Pulmonary artery endothelial cell (primary cell): Measurements from ENCODE around the gene ANK2. TPM values are rescaled to one million over a fixed set of nuclear protein-coding genes. Genes with fewer than 3 reads are reported as not detected.
"Not testable (repeated sequence)": the region's sequence is repeated elsewhere in the genome, so short reads cannot be mapped to it uniquely, and the experiment has no call there.

ENCODE experiments used
- DNase-seq: peaks from one replicate; pipeline ENCODE4 v3.0.0-alpha.2; 2011; ENCODE audit warnings: low read depth, low spot score
- total RNA-seq: library from RNA; depleted of rRNA; stranded (reverse); fragments of >200 nt; gene quantifications from 2 replicates; pipeline ENCODE4 v1.2.3, GENCODE V29; 2014

The ANK2 gene
- total RNA-seq, 1 donor from 2014 or later: 0.66 TPM

DNA sequence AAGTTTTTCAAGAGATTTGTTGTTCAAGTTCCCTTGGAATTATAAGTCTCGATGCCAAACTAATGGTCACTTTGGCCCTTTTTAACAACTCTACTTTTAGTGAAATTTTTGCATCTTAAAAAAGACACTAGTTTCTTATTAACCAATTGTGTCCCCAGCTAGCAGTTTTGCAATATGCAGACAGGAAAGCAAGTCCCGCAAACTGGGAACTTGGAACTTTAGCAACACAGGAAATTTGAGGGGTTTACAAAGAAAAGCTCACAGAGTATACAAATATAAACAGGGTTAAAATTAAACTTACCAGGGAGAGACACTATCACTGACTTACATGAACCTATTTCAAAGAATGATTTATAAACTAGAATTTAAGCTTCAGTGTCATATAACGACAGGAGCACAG, 137.9 kb downstream of the ANK2 start:
- DNase-seq: no peak

DNA sequence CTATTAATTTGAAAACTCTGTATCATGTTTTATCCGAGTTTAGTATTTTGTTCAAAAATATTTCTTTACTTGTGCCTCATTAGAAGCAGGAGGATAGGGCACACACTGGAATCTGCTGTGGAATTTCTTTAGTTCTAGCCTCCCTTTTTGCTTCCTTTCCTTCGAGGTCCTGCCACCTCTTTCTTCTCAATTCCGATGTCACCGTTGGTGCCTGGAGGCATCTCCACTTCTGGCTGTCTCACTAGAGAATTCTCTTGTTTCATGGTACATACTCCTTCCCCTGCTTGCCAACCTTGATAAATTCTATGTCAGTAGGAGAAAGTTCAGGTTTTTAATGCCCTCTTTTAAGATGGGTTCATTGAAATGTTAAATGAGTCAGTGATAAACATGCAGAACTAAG, 140.1 kb downstream of the ANK2 start:
- DNase-seq: no peak

DNA sequence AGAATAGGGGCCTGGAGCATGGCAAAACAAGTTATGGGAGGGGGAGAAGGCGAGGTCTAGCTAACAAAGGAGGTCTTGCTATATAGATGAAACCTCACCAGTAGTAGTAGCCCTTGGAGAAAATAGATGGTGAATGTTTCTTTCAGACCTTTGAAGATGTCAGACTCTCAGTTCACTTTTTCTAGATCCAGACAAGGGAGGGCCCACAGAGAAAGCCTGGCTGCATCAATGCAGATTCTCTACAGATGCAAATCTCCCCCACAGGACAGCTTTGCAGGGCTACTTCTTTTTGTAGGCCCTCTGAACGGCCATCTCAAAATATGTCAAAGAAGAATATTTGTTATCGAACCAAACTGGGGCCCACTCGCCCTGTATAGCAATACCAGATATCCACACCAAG, 159.7 kb downstream of the ANK2 start:
- no peak for DNase-seq

DNA sequence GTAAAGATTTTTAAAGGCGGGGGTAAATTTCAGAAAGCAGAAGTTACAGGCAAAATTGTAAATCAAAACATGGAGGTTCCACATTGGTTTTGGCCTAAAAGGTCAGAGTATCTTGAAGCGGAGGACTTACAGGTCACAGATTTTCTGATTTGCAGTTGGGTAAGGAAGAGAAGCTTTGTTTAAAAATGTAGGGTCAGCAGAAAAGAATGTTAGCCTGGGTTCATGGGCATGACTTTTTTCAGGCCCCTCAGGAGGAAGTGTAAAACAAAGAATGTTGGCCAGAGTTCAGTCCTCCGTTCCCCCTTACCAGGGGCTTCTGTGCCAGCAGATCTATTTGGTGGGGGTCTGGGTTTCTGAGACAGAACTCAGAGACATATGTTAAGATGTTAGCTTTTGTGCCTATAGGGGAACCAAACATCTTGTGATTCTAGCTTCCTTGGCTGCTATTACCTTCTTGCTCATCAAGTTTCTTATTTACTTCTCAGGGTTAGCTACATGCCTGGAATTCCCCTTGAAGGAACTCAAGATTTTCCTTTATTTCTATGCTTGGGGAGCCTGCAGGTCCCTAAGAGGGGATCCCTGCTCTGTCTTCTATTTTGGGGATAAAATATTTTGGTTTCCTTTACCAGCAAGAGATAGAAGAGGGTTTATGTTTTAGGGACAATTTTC, 160.3 kb downstream of the ANK2 start:
- DNase-seq: no peak

DNA sequence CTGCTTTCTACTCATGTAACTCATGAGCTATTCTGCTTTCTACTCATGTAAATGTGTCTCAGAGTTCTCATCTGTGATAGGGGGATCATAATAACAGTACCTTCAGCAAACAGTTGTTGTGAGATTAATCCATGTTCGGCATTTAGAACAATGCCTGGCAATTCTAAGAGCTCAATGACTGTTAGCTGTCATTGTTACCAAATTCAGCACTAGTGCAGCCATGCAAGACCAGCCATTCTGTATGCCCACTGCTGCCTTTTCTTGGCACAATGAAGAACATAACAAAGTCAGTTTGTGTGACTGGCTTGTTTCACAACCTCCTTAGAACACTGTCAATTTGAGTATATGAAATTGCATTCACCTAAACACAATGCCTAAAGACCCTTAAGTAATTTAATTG, 163.2 kb downstream of the ANK2 start:
- DNase-seq: no peak

DNA sequence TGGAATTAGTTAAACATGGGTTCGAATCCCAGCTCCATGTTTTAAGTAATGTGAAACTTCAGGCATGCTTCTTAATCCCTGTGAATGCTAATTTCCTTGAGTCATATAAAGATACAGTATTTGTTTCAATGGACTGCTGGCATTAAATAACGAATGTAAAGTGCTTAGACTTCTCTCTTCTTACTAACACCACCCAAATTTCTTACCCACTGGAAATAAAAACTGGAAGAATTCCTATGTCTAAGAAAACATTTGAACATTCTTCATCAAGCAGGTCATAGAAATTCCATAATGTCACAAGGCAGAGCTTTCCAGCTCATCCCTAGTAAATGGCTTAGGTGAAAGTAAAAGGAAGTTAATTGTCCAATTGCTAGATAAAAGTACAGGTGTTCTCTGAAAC, 172.5 kb downstream of the ANK2 start:
- DNase-seq: no peak

DNA sequence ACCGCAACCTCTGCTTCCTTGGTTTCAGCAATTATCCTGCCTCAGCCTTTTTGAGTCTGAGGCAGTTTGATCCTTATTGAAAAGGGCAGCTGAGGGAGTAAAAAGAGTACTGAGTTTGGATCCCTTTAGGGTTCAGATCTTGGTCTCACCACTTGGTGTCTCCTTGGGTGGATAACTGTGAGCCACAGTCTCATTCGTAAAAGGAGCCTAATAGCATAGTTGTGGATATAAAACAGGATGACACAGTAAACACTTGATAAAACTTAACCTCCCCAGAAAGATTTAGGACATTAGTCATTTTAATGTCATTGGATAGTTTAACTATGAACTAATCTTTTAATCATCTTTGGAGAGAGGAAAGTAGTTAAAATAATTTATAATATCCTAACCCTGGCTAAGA, 173.0 kb downstream of the ANK2 start:
- no peak for DNase-seq

DNA sequence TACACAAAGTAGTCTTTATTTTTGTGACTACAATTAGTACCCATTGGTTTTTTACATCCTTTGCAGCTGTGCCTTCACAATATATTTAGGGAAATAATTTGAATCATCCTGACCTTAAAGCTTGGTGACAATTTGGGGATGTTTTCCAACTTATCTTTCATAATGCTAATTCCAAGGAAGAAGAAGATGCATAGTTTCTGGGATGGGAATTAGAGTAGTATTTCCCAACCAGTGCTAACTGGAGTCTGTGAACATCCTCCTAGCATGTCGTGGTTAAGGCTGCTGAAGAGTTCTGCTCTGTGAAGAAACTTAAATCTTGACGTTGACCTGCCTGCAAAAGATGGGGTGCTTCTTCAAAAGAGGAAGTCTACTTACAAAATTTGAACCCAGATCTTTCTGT, 173.5 kb downstream of the ANK2 start:
- DNase-seq: no peak

DNA sequence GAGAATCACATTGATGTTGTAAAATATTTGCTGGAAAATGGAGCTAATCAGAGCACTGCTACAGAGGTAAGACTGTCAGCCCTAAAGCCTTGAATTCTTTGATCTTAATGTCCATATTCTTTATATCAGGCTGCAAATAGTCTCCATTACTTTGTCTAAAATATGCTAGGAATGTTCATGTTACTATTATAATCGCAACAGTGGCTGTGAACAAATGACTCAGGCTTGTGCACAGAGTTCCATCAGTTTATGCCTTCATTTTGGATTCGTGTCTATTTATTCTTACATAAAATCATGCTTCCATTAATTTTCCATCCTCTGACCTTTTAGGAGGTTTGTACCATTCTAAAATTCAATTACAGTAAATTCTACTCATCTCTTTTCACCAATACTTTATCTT, 182.7 kb downstream of the ANK2 start:
- no peak for DNase-seq

DNA sequence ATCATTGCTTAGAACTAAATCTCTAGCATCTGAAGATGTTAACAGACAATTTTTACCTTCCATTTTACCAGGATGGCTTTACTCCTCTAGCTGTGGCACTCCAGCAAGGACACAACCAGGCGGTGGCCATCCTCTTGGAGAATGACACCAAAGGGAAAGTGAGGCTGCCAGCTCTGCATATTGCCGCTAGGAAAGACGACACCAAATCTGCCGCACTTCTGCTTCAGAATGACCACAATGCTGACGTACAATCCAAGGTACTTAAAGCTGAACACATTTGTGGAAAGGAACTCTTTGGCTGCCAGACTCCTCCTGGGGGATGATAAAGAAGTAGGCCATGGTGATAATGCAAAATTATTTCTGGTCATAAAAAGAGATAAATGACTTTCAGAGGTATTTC, 187.5 kb downstream of the ANK2 start:
- no peak for DNase-seq

DNA sequence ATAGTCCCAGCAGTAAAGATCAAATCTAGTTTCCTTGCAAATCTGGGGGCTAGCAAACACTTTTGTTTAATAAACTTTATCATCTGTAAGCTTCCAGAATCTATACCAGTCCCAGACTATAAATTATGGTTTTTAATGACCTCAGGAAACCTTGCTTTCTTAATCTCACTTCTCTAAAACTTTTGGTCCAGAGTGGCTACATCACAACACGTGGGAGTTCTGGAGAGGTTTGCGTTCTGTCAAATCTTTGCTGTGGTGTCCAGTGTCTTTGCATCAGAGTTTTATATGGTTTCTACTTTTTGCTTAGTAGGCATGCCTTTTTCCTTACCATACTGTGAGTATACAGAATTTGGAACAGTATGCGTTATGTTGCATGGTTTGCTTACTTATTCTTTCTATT, 193.9 kb downstream of the ANK2 start:
- no peak for DNase-seq

DNA sequence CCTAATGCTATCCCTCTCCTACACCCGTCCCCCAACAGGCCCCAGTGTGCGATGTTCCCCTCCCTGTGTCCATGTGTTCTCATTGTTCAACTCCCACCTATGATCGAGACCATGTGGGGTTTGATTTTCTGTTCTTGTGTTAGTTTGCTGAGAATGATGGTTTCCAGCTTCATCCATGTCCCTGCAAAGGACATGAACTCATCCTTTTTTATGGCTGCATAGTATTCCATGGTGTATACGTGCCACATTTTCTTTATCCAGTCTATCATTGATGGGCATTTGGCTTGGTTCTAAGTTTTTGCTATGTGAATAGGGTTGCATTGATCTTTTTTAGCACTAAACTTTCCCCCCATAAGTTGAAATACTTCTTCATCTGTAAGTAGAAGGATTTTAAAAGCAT, 195.3 kb downstream of the ANK2 start:
- not testable (repeated sequence) for DNase-seq

DNA sequence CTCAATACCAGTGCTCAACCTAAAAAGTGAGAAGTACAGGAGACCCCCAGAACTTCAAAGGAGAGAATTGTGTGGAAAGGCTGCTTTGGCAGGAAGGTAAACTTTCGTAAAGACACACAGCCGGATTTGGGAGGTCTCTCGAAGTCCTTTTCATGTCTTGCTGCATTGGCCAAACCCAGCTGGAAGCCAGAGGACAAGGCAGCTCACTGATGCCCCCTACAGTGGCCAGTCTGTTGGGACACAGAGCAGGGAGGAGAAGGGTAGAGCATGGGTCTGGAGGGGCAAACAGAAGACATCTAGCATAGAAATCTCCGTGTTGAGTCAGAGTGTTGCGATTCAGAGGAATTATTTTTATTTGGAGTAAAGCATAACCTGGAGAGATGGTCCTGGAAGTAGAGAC, 198.9 kb downstream of the ANK2 start:
- DNase-seq: no peak

DNA sequence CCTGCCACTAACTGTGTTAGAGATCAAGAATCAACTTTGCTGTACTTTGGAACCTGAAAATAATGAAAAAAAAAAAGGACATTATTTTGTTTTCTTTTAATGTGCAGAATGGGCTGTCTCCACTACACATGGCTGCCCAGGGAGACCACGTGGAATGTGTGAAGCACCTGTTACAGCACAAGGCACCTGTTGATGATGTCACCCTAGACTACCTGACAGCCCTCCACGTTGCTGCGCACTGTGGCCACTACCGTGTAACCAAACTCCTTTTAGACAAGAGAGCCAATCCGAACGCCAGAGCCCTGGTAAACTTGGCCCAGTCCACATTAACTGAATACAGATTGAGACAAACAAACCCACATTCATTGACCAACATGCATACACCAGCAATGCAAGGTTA, 206.2 kb downstream of the ANK2 start:
- DNase-seq: no peak

DNA sequence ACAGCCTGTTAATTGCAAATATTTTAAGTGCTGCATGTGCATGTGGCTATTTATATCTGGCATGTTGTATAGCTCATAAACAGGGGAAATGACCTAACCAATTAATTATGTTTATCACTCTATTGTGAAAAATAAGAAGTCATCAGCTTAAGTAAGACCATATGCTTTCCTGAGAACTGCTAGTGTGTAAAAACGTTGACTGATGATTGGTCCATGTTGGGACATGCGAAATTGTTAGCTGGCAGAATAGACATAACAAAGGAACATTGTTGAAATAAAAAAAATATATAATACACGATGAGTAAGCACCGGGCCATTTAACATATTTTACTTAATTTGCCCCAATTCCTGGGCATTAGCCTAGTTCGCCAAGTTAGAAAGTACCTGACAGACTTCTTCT, 207.5 kb downstream of the ANK2 start:
- no peak for DNase-seq

DNA sequence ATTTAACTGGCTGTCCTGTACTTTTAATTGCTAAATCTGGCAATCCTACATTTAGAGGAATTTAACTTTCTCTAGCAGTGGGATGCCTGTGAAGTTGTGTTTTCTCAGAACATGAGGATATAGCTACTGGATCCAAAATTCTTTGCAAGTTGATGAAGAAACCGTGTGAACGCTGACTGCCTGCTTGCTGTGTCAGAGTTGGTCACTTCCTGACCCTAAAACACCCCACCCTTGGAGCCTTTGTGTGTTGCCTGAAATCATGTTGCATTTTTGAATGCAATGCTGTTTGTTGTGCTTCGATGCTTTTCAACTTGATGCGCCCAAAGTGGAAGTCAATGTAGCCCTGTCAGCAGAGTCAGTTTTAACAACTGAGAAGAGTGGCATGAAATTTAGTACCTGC, 211.2 kb downstream of the ANK2 start:
- no peak for DNase-seq

DNA sequence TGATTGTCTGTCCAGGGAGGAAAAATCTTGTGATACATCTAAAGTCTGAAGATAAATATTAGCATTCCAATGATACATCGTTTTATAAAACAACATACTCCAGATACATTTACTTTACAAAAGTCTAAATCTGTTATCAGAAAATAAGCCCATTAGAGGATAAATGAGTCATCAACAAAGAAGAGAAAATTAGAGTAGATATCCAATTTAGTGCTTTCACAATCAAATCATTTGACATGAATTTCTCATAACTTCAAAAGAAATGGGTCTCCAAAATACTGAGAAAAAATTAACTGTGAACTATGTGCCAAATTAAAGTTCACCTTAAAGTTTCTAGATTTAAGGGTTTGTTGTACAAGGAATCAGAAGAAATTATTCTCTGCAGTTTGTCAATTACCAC, 213.8 kb downstream of the ANK2 start:
- no peak for DNase-seq

DNA sequence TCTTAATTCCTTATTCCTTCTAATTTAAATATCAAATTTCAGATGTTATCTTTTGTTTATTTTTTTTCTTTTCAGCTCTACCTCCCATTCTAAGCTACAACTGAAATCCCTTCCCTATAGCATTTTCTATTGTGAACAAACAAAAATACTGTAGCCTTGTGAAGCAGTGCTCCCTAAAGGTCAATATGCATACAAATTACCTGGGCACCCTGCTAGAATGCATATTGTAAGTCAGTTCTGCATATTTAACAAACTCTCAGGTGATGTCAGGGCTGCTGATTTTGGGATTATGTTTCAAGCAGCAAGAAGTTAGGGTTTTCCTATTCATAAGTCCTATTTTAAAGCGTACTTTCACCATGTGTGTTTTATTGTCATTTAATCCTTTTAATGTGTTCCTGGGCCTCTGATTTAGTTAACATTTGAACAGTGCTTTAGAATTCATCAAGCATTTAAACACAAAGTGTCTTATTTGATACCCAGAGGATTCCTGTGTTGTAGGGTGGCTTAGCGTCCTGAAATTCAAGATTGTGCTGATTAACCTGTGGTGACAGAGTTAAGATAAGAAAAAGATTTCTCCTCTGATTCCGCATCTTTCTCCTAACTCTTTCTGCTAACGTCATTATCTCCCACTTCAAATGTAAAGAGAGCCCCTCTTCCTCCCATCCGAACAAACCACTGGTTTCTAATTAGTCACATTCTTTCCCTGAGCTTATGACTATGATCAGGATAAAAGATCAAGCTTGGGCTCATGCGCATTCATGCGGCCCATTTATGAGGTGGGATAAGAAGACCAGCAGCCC, 221.3 kb downstream of the ANK2 start:
- DNase-seq: no peak

DNA sequence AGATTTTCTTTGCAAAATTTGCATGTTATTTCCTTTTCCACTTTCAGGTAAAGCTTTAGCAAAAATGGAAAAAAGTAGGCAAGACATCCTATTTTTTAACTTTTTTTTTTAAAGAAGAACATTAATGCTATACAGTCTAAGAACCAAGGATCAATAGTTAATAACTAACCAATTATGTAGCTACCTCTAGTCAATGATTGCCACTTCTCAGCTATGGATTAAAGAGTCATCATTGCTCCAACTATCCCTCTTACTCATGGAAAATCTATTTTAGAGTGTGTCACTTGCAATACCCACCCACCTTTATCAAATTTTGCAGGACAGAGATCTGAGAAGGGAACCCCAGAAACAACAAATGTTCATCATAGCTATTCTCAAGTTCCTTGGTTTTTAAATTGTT, 223.1 kb downstream of the ANK2 start:
- DNase-seq: no peak

DNA sequence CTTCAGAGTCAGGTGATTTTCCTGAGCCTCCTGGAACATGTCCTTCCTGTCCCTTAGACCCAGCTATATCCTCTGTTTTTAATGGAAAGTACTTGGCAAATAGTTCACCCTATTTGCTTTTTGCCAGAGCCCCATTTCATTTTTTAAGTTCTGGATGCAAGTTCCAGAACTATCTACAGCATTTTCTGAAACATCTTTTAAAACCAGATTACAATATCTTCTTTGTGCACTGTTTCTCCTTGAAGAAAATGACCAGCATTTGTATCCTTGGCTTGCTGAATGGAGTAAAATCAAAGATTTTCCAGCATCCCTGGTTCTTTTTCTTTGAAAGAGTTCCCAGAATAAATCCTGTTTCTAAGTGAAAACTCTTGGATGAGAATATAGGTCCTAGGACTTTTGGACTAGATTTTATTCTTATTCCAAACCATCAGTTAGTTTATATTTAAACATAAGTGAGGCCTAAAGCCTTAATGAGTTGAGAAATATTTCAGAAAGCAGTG, 224.3 kb downstream of the ANK2 start:
- no peak for DNase-seq

DNA sequence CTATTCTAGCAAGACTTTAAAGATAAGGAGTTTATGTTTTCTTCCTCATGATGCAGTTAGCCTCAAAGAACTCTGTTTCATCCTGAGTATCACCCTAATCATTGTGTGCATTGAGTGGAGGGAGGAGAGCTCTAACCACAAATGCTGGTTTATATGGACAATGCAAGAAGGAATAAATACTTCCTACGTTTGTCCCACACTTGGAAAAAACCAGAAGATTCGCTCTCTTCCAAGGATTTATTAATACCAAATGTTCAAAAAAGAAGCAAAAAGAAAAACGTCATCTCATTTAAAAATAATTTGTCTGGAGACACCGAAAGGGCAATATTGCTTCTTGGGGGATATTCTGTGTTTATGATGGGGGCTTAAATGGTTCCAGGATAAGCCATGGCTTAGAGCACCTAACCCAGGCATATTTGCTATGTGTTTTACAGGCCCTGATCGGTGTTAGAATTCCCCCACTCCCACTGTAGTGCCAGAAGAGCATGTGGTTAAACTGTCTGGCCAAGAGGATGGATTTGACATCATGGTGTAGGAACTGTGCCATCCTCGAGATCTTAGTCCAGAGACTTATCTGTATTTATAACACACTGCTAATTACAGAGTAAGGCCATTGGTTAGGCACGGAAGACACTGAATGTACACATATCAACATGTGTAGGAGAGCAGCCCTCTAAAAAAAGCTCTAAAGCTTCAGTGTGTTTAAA, 227.2 kb downstream of the ANK2 start:
- no peak for DNase-seq

DNA sequence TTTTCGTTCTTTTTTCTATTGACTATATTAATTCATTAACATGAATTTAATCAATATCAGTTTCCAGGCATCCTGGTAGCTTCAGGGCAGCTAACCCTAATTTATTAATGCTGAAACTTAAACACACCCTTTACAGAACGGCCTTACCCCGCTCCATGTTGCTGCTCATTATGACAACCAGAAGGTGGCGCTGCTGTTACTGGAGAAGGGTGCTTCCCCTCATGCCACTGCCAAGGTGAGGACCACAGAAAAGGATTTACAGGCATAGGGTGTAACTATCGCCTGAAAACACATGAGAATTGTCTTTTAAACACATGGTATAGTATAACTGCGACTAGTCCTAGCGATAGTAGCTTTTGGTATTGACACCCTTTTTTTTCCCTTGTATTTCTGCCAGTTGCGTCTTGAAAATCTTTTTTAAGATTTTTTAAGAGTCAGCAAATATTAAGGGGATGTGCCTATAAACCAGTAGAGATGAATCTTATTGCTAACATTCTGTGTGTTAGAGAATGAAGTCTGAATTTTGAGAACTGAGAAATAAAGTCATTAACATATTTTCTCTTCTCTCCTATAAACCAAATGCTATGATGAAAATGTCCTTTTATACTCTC, 229.0 kb downstream of the ANK2 start:
- DNase-seq: peak; percentile 35
